B cell (primary cell): Measurements from ENCODE around the gene ORMDL1.

Experiments used
- CTCF ChIP-seq: fragments of 200-600 bp; IDR thresholded peaks from one replicate; pipeline ENCODE4 v1.8.0; 2022; ENCODE audit warnings: antibody characterized with exemption, mild to moderate bottlenecking
- EZH2 ChIP-seq: IDR thresholded peaks from 2 replicates; pipeline ENCODE4 v1.6.1; 2012; ENCODE audit warnings: borderline replicate concordance, low read depth, mild to moderate bottlenecking, moderate library complexity, low read length; ENCODE audit not compliant: insufficient read depth, poor library complexity, severe bottlenecking

GRCh38 chr2:189821953-189822748, 38.0 kb upstream of the ORMDL1 start:
- TF ChIP-seq CTCF (no peak), EZH2 (no peak)
